ENCODE measurements around the gene RHBDF2.

Gene RHBDF2

DNA sequence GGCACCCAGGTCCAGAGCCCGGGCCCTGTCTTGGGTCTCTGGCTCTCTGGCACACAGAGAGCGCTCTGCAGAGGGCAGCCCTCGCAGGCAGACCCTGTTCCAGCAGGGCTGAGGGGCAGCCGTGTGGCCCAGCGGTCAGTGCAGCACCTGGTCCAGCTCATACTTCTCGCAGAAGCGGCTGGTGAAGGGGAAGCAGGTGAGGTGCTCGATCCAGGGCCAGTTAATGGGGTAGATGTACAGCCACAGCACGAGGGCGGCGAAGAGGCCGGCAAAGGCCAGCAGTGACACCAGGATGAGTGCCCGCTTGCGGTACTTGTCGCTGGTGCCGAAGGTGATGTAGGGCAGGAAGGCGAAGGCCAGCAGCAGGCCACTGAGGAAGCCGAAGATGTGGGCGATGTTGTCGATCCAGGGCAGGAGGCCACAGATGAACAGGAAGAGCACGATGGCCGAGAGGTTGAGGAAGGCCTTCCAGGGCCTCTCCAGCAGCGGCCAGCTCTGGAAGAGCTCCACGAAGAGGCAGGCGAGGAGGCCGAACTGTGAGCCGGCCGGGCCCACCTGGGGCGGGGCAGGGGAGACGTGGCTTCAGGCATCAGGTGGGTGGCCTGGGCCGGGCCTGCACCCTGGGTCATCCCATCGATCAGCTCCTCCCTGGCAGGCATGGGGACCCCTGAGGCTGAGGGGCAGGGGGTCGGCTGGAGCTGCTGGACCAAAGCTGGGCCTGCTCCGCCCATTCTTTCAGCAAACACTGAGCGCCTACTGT, 29.5 kb downstream of the RHBDF2 start:
- no peak overlapping the region for H3K4me3 ChIP-seq (ENCODE audit: low read depth in 1 of 2, low read length in 1 of 2)

DNA sequence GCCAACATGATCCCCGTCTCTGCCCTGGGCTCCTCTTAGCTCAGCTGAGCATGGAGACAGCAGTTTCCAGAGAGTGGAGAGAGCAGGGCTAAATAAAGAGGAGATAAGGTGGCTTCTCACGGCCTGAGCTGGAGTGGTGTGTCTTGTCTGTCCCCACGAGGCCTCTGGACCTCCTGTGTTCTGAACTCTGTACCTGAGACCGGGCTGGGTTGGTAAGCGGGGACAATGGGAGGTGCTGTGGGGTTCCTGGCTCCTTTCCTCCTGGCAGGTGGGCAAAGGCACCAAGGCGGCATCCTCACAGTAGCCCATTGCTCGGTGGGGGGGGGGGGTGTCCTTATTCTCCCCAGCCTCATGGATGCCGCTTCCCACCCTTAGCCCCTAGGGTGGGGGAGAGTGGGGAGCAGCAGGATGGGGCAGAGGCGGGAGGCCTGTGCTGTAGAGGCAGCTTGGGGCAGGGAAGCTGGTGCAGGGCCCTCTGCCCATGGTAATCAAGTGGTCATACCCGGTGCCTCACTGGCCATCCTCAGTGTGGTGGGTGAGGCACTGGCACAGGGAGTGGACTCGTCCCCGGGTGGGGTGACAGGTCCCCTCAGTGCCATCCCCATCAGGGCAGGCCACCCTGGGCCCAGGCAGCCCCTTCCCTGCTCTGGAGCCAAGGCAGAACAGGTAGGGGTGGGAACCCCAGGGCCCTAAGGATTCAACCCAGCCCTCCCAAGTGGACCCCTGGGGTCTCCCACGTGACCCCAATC, 31.1 kb downstream of the RHBDF2 start:
- no peaks in the 10 kb centered on the region for H3K9me3 ChIP-seq
- no peaks in the 10 kb centered on the region for H3K27me3 ChIP-seq
- peaks cover 67% of the 10 kb centered on the region for H3K36me3 ChIP-seq
- H3K4me1 ChIP-seq (ENCODE audit: control insufficient read depth in 1 of 2, insufficient read depth in 1 of 2, low read depth in 1 of 2, low read length in 1 of 2), result no peaks in the 10 kb centered on the region
- no peak overlapping the region for H3K27ac ChIP-seq
- TF ChIP-seq, protein P1, sequence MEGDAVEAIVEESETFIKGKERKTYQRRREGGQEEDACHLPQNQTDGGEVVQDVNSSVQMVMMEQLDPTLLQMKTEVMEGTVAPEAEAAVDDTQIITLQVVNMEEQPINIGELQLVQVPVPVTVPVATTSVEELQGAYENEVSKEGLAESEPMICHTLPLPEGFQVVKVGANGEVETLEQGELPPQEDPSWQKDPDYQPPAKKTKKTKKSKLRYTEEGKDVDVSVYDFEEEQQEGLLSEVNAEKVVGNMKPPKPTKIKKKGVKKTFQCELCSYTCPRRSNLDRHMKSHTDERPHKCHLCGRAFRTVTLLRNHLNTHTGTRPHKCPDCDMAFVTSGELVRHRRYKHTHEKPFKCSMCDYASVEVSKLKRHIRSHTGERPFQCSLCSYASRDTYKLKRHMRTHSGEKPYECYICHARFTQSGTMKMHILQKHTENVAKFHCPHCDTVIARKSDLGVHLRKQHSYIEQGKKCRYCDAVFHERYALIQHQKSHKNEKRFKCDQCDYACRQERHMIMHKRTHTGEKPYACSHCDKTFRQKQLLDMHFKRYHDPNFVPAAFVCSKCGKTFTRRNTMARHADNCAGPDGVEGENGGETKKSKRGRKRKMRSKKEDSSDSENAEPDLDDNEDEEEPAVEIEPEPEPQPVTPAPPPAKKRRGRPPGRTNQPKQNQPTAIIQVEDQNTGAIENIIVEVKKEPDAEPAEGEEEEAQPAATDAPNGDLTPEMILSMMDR (IDR thresholded peaks at IDR 0.05), result no peak
- no peak overlapping the region for H3K4me3 ChIP-seq (ENCODE audit: low read depth in 1 of 2, low read length in 1 of 2)

More for the DNA sequence above, 29.5 kb downstream of the RHBDF2 start:
- no peaks in the 10 kb centered on the region for H3K4me1 ChIP-seq (ENCODE audit: control insufficient read depth in 1 of 2, insufficient read depth in 1 of 2, low read depth in 1 of 2, low read length in 1 of 2)
- peaks cover 82% of the 10 kb centered on the region for H3K36me3 ChIP-seq
- no peaks in the 10 kb centered on the region for H3K9me3 ChIP-seq
- H3K27me3 ChIP-seq, result no peaks in the 10 kb centered on the region
- H3K27ac ChIP-seq, result no peak overlapping the region
- TF ChIP-seq, protein P1 (IDR thresholded peaks at IDR 0.05), result no peak

DNA sequence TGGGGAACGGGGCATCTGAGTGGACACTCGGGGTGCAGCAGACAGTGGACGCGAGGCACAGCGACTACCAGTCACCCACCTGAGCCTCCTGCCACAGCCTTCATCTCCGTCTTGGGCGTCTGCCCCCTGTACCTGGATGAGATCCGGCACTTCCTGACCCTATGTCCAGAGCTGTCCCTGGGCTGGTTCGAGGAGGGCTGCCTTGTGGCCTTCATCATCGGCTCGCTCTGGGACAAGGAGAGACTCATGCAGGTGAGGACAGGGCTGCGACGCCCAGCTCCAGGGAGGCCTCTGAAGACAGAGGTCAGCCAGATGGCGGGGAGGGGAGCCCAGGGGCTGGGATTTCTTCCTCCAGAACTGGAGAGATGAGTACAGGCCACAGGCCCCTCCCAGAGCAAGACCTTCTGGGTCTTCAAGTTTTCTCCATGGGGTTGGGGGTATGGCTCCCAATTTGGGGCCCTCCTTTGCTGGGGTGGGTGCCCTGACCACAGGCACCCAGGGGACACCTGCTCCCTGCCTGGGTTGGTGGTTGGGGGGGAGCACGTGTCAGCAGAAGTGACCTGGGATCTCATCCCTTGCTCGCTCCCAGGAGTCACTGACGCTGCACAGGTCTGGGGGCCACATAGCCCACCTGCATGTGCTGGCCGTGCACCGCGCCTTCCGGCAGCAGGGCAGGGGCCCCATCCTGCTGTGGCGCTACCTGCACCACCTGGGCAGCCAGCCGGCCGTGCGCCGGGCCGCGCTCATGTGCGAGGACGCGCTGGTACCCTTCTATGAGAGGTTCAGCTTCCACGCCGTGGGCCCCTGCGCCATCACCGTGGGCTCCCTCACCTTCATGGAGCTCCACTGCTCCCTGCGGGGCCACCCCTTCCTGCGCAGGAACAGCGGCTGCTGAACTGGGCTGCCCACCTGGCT, 31.9 kb downstream of the RHBDF2 start:
- Histone ChIP-seq H3K27me3 (no peaks in the 10 kb centered on the region), H3K36me3 (peaks cover 59% of the 10 kb centered on the region), H3K4me3 (ENCODE audit: low read depth in 1 of 2, low read length in 1 of 2) (no peak overlapping the region), H3K27ac (no peak overlapping the region), H3K4me1 (ENCODE audit: control insufficient read depth in 1 of 2, insufficient read depth in 1 of 2, low read depth in 1 of 2, low read length in 1 of 2) (no peaks in the 10 kb centered on the region), H3K9me3 (no peaks in the 10 kb centered on the region)
- TF ChIP-seq, protein P1 (IDR thresholded peaks at IDR 0.05), result no peak

DNA sequence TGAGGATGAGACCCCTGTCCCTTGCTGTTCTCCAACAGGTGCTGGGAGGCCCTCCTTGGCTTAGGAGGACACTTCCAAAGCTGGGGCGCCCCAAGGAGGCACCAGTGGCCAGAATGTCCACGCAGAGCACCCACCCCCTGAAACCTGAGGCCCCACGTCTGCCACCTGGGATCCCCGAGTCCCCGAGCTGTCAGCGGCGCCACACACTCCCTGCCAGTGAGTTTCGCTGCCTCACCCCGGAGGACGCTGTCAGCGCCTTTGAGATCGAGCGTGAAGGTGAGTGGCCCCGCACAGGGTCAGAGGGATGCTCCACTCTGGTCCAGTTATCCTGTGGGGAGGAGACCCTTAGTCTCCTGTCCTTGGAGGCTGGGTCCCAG, 32.6 kb downstream of the RHBDF2 start:
- TF ChIP-seq, protein P1 (IDR thresholded peaks at IDR 0.05), result no peak
- H3K36me3 ChIP-seq, result peaks cover 52% of the 10 kb centered on the region
- H3K27ac ChIP-seq, result no peak overlapping the region
- H3K27me3 ChIP-seq, result no peaks in the 10 kb centered on the region
- no peaks in the 10 kb centered on the region for H3K9me3 ChIP-seq
- no peak overlapping the region for H3K4me3 ChIP-seq (ENCODE audit: low read depth in 1 of 2, low read length in 1 of 2)
- H3K4me1 ChIP-seq (ENCODE audit: control insufficient read depth in 1 of 2, insufficient read depth in 1 of 2, low read depth in 1 of 2, low read length in 1 of 2), result no peaks in the 10 kb centered on the region

DNA sequence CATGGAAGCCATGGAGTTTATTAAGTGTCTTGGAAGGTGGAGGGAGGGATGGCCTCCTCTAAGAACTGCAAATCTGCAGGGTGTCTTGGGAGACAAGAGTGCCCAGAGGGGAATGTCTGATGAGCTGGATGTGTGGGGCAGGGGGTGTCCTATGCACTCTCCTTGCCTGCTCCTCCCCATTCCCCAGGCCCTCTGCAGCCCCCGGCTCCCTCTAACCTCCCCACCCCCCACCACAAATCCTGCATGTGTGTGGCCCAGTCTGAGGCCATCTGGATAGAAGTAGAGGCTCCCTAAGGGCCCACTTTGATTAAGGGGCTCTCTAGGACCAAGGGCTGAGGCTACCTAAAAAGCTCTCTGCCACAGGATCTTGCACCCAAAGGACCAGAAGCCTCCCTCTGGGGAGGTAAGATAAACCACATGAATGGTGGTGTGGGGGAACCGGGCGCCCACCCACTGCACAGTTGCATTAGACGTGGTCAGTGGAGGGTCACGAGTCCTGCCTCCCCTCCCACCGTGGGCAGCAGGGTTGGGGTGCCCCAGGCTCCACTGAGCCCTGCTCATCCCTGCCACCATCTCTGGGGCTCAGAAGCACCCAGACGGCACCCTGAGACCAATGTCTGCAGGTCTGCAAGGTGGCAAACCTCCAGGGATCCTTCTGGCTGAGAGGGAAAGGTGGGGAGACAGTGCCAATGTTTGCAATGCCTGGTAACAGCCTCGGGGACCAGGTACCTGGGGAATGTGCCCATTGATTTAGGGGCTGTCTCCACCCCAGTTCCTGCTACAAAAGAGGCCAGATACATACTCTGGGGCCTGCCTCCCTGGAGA, 33.2 kb downstream of the RHBDF2 start:
- H3K27me3 ChIP-seq, result no peaks in the 10 kb centered on the region
- H3K36me3 ChIP-seq, result peaks cover 46% of the 10 kb centered on the region
- TF ChIP-seq, protein P1 (IDR thresholded peaks at IDR 0.05), result no peak
- no peak overlapping the region for H3K27ac ChIP-seq
- no peak overlapping the region for H3K4me3 ChIP-seq (ENCODE audit: low read depth in 1 of 2, low read length in 1 of 2)
- H3K4me1 ChIP-seq (ENCODE audit: control insufficient read depth in 1 of 2, insufficient read depth in 1 of 2, low read depth in 1 of 2, low read length in 1 of 2), result no peaks in the 10 kb centered on the region
- H3K9me3 ChIP-seq, result no peaks in the 10 kb centered on the region
